PC-3 (cell line): ENCODE data around the gene IL23R. TPM values are rescaled to one million over a fixed set of nuclear protein-coding genes. Genes with fewer than 3 reads are reported as not detected.

ENCODE experiments used
- ATAC-seq: fragments of 200-7000 bp; cut with Tn5 transposase; 2 replicates; pipeline ENCODE4 v1.9.1; 2020; ENCODE audit warnings: mild to moderate bottlenecking, moderate library complexity
- BruUV-seq: library from RNA; stranded (reverse); fragments of 400-500 nt; replicated peaks from 2 replicates; lab custom pipeline; 2021; lab: Mats Ljungman, UMichigan
- CTCF ChIA-PET: fragments of 300-600 bp; sonication (Branson Sonifier 250); formaldehyde crosslinking; loops from one replicate; lab custom pipeline; 2022; ENCODE audit warnings: antibody characterized with exemption; lab: Charles Lee
- POLR2A ChIA-PET: fragments of 300-600 bp; sonication (Branson Sonifier 250); formaldehyde crosslinking; loops from one replicate; lab custom pipeline; 2022; ENCODE audit warnings: antibody characterized with exemption; ENCODE audit not compliant: unreplicated experiment; lab: Charles Lee
- DNase-seq: peaks from one replicate; pipeline ENCODE4 v3.0.0-alpha.2; 2015
- H2AFZ ChIP-seq: fragments of 300-600 bp; sonication (generic); 2 replicates; pipeline ENCODE4 v1.6.0; 2016; ENCODE audit warnings: antibody characterized with exemption, low read length
- H3F3A ChIP-seq: fragments of 300-600 bp; sonication (generic); one replicate; pipeline ENCODE4 v1.6.0; 2017; ENCODE audit warnings: antibody characterized with exemption, low read length, control low read depth, mild to moderate bottlenecking; ENCODE audit not compliant: unreplicated experiment
- H3K27ac ChIP-seq: fragments of 300-600 bp; sonication (generic); 2 replicates; pipeline ENCODE4 v1.5.1; 2016; ENCODE audit warnings: mild to moderate bottlenecking, low read length
- H3K27me3 ChIP-seq: fragments of 300-600 bp; sonication (generic); 2 replicates; pipeline ENCODE4 v1.6.1; 2016; ENCODE audit warnings: low read length, mixed read lengths
- H3K36me3 ChIP-seq: fragments of 300-600 bp; sonication (generic); 2 replicates; pipeline ENCODE4 v1.6.1; 2016; ENCODE audit warnings: low read depth, mixed run types, low read length, mixed read lengths
- H3K4me1 ChIP-seq: fragments of 300-600 bp; sonication (generic); 2 replicates; pipeline ENCODE4 v1.5.1; 2016; ENCODE audit warnings: low read length; ENCODE audit not compliant: insufficient read depth
- H3K4me2 ChIP-seq: fragments of 300-600 bp; sonication (generic); 2 replicates; pipeline ENCODE4 v1.6.0; 2016; ENCODE audit warnings: low read length
- H3K4me3 ChIP-seq: fragments of 300-600 bp; sonication (generic); 2 replicates; pipeline ENCODE4 v1.5.1; 2016; ENCODE audit warnings: mild to moderate bottlenecking, low read length, mixed read lengths
- H3K79me2 ChIP-seq: fragments of 300-600 bp; sonication (generic); 2 replicates; pipeline ENCODE4 v1.6.1; 2017; ENCODE audit warnings: low read length, mixed read lengths
- H3K9ac ChIP-seq: fragments of 300-600 bp; sonication (generic); 2 replicates; pipeline ENCODE4 v1.6.0; 2016; ENCODE audit warnings: mild to moderate bottlenecking, low read length
- H3K9me2 ChIP-seq: fragments of 300-600 bp; sonication (generic); replicated peaks from 2 replicates; pipeline ENCODE4 v1.6.1; 2016; ENCODE audit warnings: mixed run types, low read length, mixed read lengths
- H3K9me3 ChIP-seq: fragments of 300-600 bp; sonication (generic); 2 replicates; pipeline ENCODE4 v1.6.1; 2016; ENCODE audit warnings: low read length, mixed read lengths
- H4K20me1 ChIP-seq: fragments of 300-600 bp; sonication (generic); 2 replicates; pipeline ENCODE4 v1.6.1; 2016; ENCODE audit warnings: low read length, mixed read lengths
- EZH2 ChIP-seq: fragments of 300-600 bp; sonication (generic); IDR thresholded peaks from one replicate; pipeline ENCODE4 v1.6.1; 2017; ENCODE audit warnings: antibody characterized with exemption, mild to moderate bottlenecking, low read length; ENCODE audit not compliant: unreplicated experiment
- EZH2phosphoT487 ChIP-seq: fragments of 300-600 bp; sonication (generic); IDR thresholded peaks from 2 replicates; pipeline ENCODE4 v1.6.1; 2018; ENCODE audit warnings: mild to moderate bottlenecking, antibody characterized with exemption, low read length, borderline replicate concordance
- intact Hi-C: fragments of 100-400 bp; cut with micrococcal nuclease; formaldehyde crosslinking; loops from 2 replicates; pipeline ENCODE4 v1.9.0; 2023
- total RNA-seq: library from RNA; depleted of rRNA; stranded (reverse); fragments of >200 nt; gene quantifications from 2 replicates; pipeline ENCODE4 v1.2.3, GENCODE V29; 2014
- TF ChIP-seq, protein P1 (sequence below): fragments of 300-600 bp; sonication (generic); conservative IDR thresholded peaks from 2 replicates; pipeline ENCODE4 v1.5.1; 2017; ENCODE audit warnings: antibody characterized with exemption, low read depth, mild to moderate bottlenecking, low read length

The IL23R gene
- total RNA-seq, 1 experiment from 2014 or later = not detected

DNA sequence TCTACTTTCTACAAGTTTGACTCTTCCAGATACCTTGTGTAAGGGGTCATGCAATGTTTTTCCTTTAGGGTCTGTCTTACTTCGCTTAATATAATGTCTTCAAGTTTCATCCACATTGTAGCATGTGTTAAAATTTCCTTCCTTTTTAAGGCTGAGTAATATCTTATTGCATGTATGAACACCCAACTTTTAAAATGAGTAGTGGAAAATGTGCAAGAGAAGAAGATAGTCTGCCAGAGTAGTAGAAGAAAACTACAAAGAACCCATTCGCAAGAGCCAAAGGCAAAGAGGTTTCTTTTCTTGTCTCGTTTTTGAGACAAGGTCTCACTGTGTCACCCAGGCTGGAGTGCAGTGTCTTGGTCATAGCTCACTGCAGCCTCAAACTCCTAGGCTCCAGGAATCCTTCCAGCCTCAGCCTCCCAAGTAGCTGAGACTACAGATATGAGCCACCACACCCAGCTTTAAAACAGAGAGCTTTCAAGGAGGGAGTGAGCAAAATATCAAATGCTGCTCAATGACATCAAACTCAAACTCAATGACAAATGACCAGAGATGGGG is 9.4 kb downstream of the IL23R start:
- no peak for TF ChIP-seq EZH2phosphoT487
- no peak for TF ChIP-seq EZH2
- TF ChIP-seq, protein P1, sequence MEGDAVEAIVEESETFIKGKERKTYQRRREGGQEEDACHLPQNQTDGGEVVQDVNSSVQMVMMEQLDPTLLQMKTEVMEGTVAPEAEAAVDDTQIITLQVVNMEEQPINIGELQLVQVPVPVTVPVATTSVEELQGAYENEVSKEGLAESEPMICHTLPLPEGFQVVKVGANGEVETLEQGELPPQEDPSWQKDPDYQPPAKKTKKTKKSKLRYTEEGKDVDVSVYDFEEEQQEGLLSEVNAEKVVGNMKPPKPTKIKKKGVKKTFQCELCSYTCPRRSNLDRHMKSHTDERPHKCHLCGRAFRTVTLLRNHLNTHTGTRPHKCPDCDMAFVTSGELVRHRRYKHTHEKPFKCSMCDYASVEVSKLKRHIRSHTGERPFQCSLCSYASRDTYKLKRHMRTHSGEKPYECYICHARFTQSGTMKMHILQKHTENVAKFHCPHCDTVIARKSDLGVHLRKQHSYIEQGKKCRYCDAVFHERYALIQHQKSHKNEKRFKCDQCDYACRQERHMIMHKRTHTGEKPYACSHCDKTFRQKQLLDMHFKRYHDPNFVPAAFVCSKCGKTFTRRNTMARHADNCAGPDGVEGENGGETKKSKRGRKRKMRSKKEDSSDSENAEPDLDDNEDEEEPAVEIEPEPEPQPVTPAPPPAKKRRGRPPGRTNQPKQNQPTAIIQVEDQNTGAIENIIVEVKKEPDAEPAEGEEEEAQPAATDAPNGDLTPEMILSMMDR = no peak
- no peak overlapping the region for H3K27ac ChIP-seq
- H3K4me3 ChIP-seq = no peak overlapping the region
- no peaks in the 10 kb centered on the region for H3F3A ChIP-seq
- no peaks in the 10 kb centered on the region for H3K9me3 ChIP-seq
- no peaks in the 10 kb centered on the region for H4K20me1 ChIP-seq
- CTCF ChIA-PET = no interaction called here
- no peaks in the 10 kb centered on the region for H3K9me2 ChIP-seq
- no peaks in the 10 kb centered on the region for H3K36me3 ChIP-seq
- H3K4me2 ChIP-seq = no peak overlapping the region
- intact Hi-C loops = no loop called here
- H2AFZ ChIP-seq = no peak overlapping the region
- ATAC-seq (no peak), DNase-seq (no peak)
- H3K79me2 ChIP-seq = no peaks in the 10 kb centered on the region
- H3K27me3 ChIP-seq = no peaks in the 10 kb centered on the region
- POLR2A ChIA-PET = no interaction called here
- no peaks in the 10 kb centered on the region for H3K4me1 ChIP-seq
- H3K9ac ChIP-seq = no peak overlapping the region
- no TSS peak for BruUV-seq

DNA sequence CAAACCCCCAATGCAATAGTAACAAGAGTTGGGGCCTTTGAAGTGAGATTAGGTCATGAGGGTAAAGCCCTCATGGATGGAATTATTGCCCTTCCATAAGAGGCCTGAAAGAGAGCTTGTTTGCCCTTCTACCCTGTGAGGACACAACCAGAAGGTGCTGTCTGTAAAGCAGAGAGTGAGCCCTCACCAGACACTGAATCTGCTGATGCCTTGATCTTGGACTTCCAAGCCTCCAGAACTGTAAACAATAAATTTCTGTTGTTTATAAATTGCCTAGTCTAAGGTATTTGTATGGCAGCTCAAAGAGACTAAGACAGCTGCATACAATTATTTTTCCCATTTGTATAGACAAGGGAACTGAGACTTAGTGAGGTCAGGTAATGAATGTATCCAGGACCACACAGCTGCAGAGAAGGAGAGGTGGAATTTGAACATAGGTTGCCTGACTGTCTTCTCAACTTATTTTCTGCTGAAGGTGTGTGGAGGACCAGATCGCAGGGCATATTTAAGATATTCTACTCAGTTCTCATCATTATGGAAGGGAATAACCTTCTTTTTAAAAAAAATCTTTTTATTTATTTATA is 18.7 kb downstream of the IL23R start:
- no peak for ATAC-seq

DNA sequence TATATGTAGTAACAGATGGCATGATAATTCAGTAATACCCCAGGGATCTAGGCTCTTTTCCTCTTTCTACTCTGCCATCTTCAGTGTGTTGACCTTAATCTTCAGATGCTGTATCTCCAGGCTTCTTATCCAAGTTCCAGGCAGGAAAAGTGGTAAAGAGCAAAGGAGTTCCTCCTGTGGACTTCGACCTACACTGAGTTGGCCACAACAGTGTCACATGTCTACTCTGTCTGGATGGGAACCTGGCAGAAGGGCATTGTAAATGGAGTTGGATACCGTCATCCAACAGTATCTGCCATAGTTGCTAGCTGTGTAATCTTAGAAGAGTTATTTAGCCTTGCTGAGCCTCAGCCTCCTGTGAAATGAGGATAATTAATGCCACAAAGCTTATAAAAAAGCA is 21.9 kb downstream of the IL23R start:
- no TSS peak for BruUV-seq
- Histone ChIP-seq H3K9me3 (no peaks in the 10 kb centered on the region), H3K36me3 (no peaks in the 10 kb centered on the region), H3K4me1 (peaks cover 28% of the 10 kb centered on the region), H3K27ac (no peak overlapping the region), H2AFZ (no peak overlapping the region), H3K4me2 (no peak overlapping the region), H3K9me2 (no peaks in the 10 kb centered on the region), H3F3A (peaks cover 6% of the 10 kb centered on the region), H3K9ac (no peak overlapping the region), H3K79me2 (no peaks in the 10 kb centered on the region), H3K27me3 (no peaks in the 10 kb centered on the region), H4K20me1 (no peaks in the 10 kb centered on the region), H3K4me3 (no peak overlapping the region)
- ATAC-seq (no peak), DNase-seq (no peak)
- TF ChIP-seq EZH2phosphoT487 (no peak), EZH2 (no peak)
- TF ChIP-seq, protein P1 = no peak
- CTCF ChIA-PET = no interaction called here
- intact Hi-C loops = no loop called here
- POLR2A ChIA-PET = no interaction called here

More for the DNA sequence above, 18.7 kb downstream of the IL23R start:
- TF ChIP-seq EZH2phosphoT487 (no peak), EZH2 (no peak)
- TF ChIP-seq, protein P1 = no peak
- intact Hi-C loops = no loop called here
- ChIA-PET CTCF (no interaction called here), POLR2A (no interaction called here)
- H3K9me3 ChIP-seq = no peaks in the 10 kb centered on the region
- no peaks in the 10 kb centered on the region for H3F3A ChIP-seq
- peaks cover 4% of the 10 kb centered on the region for H3K4me1 ChIP-seq
- no peak overlapping the region for H3K27ac ChIP-seq
- H3K4me2 ChIP-seq = no peak overlapping the region
- no peaks in the 10 kb centered on the region for H4K20me1 ChIP-seq
- H3K9ac ChIP-seq = no peak overlapping the region
- H3K36me3 ChIP-seq = no peaks in the 10 kb centered on the region
- no peak for DNase-seq
- H3K9me2 ChIP-seq = no peaks in the 10 kb centered on the region
- H3K4me3 ChIP-seq = no peak overlapping the region
- no peak overlapping the region for H2AFZ ChIP-seq
- H3K27me3 ChIP-seq = no peaks in the 10 kb centered on the region
- no TSS peak for BruUV-seq
- no peaks in the 10 kb centered on the region for H3K79me2 ChIP-seq
